Mesodermal cell (in vitro differentiated cells): Measurements from ENCODE around the gene KNDC1.

Source experiments
- H3K27ac ChIP-seq: 2 replicates; pipeline ENCODE4 v1.7.0; 2013; ENCODE audit warnings: mild to moderate bottlenecking, low read depth, low read length, moderate library complexity; ENCODE audit not compliant: severe bottlenecking
- H3K36me3 ChIP-seq: 2 replicates; pipeline ENCODE4 v1.7.1; 2013; ENCODE audit warnings: mild to moderate bottlenecking, low read length, moderate library complexity; ENCODE audit not compliant: control insufficient read depth, insufficient read depth
- H3K4me1 ChIP-seq: one replicate; pipeline ENCODE4 v1.7.1; 2013; ENCODE audit warnings: mild to moderate bottlenecking, low read length; ENCODE audit not compliant: insufficient read depth, control insufficient read depth, poor library complexity, severe bottlenecking
- H3K4me3 ChIP-seq: 2 replicates; pipeline ENCODE4 v1.7.0; 2013; ENCODE audit warnings: low read length, control low read depth, mild to moderate bottlenecking; ENCODE audit not compliant: insufficient read depth, poor library complexity, severe bottlenecking; ENCODE audit errors: extremely low read depth
- H3K9me3 ChIP-seq: 2 replicates; pipeline ENCODE4 v1.7.1; 2013; ENCODE audit warnings: mild to moderate bottlenecking, low read length, moderate library complexity; ENCODE audit not compliant: control insufficient read depth
- WGBS, 2 experiments: methylation state at CpG; one replicate each; pipeline ENCODE4 v1.1.5; 2013; ENCODE audit warnings: missing lambda C conversion rate in 2 of 2; ENCODE audit not compliant: insufficient coverage in 2 of 2; 5-methylcytosine and 5-hydroxymethylcytosine counted together

The KNDC1 gene

DNA sequence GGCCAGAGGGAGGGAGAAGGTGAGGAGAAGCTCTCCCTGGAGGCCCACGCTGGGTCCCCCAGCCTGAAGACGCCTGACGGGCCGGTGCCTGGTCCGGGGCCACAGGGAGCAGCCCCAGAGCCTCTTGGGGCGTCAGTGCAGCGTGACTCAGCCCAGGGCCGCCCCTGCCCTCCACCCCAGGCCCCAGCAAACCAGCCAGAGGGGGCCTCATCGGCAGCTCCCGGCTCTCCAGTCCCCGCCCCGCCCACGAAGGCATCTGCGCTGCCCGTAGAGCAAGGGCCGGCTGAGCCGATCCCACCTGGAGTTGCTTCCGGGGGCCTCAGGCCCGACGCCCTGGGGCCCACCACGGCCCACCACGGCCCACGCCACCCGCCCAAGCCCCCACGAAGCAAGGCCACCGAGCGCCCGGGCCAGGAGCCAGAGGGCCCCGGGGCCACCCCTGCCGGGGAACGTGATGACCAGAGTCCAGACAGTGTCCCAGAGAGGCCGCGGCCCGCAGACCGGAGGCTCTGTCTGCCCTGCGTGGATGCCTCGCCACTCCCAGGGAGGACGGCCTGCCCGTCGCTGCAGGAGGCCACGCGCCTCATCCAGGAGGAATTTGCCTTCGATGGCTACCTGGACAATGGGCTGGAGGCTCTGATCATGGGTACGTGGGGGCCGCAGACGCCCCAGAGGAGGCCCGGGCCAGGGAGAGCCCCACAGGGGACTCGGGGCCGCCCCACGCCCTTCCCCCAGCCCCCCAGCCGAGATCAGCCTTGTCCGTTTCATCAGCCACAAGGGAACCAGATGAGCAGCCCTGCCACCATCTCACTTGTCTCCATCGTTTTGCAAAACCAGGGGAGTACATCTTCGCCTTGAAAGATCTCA lies 38.8 kb downstream of the KNDC1 start:
- no peaks in the 10 kb centered on the region for H3K36me3 ChIP-seq
- H3K27ac ChIP-seq: no peak overlapping the region
- no peaks in the 10 kb centered on the region for H3K4me1 ChIP-seq
- H3K9me3 ChIP-seq: no peaks in the 10 kb centered on the region
- no peak overlapping the region for H3K4me3 ChIP-seq
- 94 to 95% methylated on average over 43 to 53 of the region's 54 CpGs for WGBS, 2 experiments

DNA sequence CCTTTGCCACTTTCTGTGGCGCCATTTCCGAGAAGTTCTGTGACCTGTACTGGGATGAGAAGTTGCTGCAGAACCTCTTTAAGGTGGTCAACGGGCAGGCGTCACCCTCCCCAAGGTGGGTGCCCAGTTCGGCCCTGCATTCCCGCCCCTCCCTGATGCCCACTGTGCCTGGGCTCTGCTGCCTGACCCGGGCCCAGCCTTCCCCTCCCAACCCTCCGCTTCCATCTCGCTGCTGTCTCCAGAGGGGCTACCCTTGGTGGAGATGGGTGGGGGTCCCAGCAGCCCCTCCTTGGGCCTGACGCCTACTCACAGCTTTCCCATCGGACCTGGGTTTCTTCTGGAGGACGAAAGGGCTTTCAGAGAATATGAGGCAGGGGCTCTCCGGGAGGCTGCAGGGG lies 39.5 kb downstream of the KNDC1 start:
- 77 to 96% methylated on average over 8 to 9 of the region's 13 CpGs for WGBS, 2 experiments
- H3K36me3 ChIP-seq: no peaks in the 10 kb centered on the region
- H3K4me1 ChIP-seq: no peaks in the 10 kb centered on the region
- no peaks in the 10 kb centered on the region for H3K9me3 ChIP-seq
- H3K27ac ChIP-seq: no peak overlapping the region
- H3K4me3 ChIP-seq: no peak overlapping the region

DNA sequence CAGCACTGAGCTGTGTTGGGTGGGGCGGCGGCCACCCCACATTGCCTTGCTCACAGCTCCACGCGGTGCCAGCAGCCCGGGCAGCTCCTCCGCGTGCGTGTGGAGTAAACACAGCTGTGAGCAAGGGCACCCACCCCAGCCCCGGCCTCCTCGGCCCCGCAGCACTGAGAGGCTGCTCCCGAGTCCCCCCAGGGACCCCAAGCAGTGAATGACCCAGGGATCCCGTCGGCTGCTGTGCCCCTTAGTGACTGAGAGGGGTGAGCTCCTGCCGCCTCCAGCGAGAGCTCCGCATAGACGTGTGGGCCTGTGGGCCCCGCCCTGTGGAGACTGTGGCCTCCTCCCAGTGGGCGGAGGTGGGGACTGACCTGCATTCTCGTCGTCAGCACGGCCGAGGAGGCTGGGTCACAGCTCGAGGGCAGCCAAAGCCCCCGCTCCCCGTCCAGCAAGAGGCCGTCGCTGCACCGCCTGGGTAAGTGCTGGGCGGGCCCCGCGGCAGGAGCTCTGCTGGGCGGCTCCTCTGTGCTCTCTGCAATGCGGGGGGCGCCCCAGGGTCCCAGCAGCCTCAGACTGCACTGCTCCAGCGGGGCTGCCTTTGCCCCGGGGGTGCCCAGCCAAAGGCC lies 40.1 kb downstream of the KNDC1 start:
- Histone ChIP-seq H3K36me3 (no peaks in the 10 kb centered on the region), H3K4me1 (no peaks in the 10 kb centered on the region), H3K4me3 (no peak overlapping the region), H3K9me3 (no peaks in the 10 kb centered on the region), H3K27ac (no peak overlapping the region)
- 72 to 73% methylated on average over 34 to 36 of the region's 38 CpGs for WGBS, 2 experiments

DNA sequence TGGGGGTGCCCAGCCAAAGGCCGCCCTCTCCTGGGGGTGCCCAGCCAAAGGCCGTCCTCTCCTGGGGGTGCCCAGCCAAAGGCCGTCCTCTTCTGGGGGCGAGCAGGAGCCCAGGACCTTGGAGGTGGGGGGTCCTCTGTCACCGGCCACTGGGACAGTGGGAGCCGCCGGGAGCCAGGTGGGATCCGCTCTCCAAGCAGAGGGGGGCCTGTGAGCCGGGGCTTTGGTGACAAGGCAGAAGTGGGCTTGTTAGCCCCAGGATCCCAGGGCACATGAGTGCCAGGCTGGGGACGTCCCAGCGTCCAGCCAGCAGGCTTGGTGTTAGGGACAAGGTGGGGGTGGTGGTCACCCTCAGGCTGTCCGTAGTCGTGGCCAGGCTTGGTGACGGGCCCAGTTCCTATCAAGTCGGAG lies 40.6 kb downstream of the KNDC1 start:
- Histone ChIP-seq H3K4me1 (no peaks in the 10 kb centered on the region), H3K4me3 (no peak overlapping the region)
- WGBS, 2 experiments: 96 to 97% methylated on average over 13 to 14 of the region's 15 CpGs

DNA sequence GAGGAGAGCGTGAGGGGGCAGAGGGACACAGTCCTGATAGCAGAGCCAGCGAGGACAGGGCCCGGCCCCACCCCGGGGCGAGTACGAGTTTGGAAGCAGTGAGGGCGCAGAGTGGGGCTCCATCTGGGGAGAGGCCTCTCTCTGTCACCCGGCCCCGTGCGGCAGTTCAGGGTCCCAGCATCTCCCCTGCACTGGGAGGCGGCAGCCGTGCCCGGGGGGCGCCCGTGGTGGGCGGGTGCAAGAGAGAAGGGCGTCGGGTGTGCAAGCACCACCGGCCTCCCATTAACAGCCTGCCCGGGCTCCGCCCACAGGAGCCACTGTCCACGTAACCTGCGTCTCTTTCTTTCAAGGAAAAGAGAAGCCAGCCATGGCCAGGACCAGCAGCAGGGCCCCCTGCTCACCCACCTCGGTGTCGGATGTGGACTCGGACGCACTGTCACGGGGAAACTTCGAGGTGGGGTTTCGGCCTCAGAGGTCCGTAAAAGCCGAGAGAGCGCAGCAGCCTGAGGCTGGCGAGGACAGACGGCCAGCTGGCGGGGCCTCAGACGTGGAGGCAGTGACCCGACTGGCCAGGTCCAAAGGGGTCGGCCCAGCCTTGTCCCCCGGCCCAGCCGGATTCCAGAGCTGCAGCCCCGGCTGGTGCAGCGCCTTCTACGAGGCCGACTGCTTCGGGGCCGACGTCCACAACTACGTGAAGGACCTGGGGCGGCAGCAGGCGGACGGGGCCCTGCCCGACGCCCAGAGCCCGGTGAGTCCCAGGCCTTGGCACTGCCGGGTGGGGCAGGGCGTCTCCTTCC lies 41.3 kb downstream of the KNDC1 start:
- no peak overlapping the region for H3K4me3 ChIP-seq
- WGBS, 2 experiments: 93 to 96% methylated on average over 46 to 49 of the region's 57 CpGs
- no peaks in the 10 kb centered on the region for H3K9me3 ChIP-seq
- H3K4me1 ChIP-seq: no peaks in the 10 kb centered on the region
- no peak overlapping the region for H3K27ac ChIP-seq
- H3K36me3 ChIP-seq: no peaks in the 10 kb centered on the region

More for the DNA sequence above, 40.6 kb downstream of the KNDC1 start:
- Histone ChIP-seq H3K27ac (no peak overlapping the region), H3K9me3 (no peaks in the 10 kb centered on the region), H3K36me3 (no peaks in the 10 kb centered on the region)

DNA sequence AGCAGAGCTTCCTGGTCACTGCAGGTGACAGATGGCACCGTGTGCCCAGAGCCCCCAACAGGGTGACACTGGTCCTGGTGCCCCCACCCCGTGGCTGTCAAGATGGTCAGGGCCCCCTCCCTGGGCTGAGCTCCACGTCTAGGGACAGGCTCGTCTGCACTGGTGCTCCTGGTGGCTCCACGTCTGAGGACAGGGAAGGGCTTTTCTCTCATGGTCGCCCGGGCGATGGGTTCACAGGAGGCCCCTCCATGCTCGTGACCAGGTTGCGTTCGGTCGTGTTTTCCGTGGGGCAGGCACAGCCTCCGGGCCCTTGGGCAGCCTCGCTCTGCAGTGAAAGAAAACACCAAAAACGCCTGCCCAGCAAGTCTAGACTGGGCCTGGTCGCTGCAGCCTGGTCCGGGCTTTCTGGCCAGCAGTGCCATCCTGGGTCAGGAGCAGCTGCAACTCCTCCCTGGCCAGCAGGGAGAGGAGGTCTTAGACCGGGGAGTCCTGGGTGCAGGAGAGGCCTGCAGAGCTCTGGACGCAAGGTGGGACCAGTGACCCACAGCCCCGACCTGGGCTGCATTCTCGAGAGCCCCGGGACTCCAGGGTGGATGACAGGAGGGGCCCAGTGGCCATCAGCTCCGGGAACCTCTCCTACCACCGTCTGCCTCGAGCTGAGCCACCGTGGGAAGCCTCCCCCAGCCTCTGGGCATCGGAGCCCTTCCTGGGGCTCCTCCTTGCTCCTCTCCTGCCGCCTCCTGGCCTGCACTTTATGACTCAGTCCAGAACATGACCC lies 42.1 kb downstream of the KNDC1 start:
- no peak overlapping the region for H3K4me3 ChIP-seq
- 85 to 87% methylated on average over 26 to 27 of the region's 29 CpGs for WGBS, 2 experiments
- H3K36me3 ChIP-seq: no peaks in the 10 kb centered on the region
- H3K9me3 ChIP-seq: no peaks in the 10 kb centered on the region
- H3K4me1 ChIP-seq: no peaks in the 10 kb centered on the region
- no peak overlapping the region for H3K27ac ChIP-seq

DNA sequence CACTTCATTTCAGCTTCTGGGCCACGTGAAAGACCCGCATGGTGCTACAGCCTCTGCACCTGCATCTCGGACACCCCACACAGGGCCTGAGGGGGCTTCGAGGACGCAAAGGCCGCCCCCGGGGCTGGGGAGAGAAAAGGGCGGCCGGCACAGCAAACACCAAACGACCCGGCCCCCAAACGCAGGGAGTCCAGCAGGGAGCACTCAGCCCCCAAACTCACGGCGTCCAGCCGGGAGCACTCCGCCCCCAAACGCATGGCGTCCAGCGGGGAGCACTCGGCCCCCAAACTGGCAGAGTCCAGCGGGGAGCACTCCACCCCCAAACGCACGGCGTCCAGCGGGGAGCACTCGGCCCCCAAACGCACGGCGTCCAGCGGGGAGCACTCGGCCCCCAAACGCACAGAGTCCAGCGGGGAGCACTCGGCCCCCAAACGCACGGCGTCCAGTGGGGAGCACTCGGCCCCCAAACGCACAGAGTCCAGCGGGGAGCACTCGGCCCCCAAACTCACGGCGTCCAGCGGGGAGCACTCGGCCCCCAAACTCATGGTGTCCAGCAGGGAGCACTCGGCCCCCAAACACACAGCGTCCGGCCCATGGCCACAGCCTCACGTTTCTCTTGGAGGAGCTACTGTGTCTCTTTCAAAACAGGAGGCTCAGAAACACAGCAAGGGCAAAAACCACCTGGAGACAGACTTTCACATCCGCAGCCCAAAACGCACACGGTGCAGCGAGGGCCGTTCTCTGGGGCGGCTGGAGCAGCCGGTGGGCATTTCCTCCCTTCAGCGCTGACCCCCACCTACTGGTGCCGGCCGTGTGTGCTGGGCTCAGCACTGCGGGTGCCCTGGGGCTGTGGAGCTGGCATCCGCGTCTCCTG lies 43.0 kb downstream of the KNDC1 start:
- no peaks in the 10 kb centered on the region for H3K36me3 ChIP-seq
- H3K9me3 ChIP-seq: no peaks in the 10 kb centered on the region
- no peaks in the 10 kb centered on the region for H3K4me1 ChIP-seq
- no peak overlapping the region for H3K27ac ChIP-seq
- no peak overlapping the region for H3K4me3 ChIP-seq
- WGBS, 2 experiments: 89 to 96% methylated on average over 46 to 50 of the region's 62 CpGs

DNA sequence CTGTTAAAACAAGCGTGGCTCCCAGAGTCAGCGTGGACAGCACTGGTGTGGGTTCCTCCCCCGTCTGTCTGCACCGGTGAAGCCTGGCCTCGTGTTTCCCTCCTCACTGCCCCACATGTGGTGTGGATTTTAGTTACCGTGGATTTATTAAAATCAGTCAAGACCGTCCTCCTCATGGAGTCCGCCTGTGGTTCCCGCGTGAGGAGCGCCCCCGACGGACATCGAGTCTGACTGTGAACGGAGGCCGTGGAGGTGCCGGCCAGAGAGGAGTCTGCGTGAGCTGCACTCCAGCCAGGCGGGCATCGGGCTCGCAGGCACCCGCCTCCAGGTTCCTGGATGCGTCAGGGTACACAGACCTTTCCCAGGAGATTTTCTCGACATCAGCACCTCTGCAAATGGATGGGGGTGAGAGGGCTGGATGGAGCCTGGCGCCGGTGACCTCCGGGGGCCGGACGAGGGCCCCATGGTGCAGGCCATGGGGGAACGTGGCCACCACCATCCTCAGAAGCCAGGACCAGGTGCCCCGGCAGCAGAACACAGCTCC lies 43.7 kb downstream of the KNDC1 start:
- Histone ChIP-seq H3K4me1 (no peaks in the 10 kb centered on the region), H3K27ac (no peak overlapping the region), H3K9me3 (no peaks in the 10 kb centered on the region), H3K36me3 (no peaks in the 10 kb centered on the region), H3K4me3 (no peak overlapping the region)
- 87 to 88% methylated on average over 29 to 30 of the region's 31 CpGs for WGBS, 2 experiments

DNA sequence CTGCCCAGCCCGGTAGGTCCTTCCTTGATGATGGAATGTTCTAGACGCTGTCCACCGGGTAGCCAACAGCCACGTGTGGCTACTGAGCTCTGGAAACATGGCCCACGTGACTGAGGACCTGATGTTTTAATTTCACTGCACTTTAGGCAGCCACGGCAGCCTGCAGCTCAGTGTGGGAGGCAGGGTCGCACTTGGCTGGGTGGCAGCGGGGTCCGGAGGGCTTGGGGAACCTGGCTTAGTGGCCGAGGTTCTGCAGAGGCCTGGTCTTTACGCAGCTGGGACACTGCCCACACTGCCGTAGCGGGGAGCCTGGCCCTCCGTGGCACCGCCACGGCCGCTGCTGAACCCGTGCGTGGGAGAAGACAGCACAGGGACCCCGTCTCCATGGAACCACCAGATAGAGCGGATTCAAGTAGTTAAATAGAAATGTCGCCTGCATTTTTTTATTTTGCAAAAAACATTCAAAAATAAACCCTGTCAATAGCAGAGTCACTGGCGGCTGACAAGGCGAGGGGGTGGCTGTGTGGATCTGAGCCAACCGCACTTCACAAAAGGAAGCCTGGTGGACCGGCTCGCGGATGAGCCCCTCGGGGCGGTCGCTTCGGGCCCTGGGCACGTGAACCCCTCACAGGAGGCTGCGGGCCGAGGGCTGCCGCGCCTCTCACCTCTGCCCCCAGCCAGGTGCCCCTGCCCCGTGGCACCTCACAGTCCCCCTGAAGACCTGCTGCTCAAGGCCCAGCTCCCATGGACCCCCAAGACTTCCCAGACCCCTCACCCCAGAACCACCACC lies 44.4 kb downstream of the KNDC1 start:
- WGBS, 2 experiments: 93 to 96% methylated on average over 31 to 34 of the region's 38 CpGs
- H3K27ac ChIP-seq: no peak overlapping the region
- H3K9me3 ChIP-seq: no peaks in the 10 kb centered on the region
- H3K36me3 ChIP-seq: no peaks in the 10 kb centered on the region
- H3K4me1 ChIP-seq: no peaks in the 10 kb centered on the region
- H3K4me3 ChIP-seq: no peak overlapping the region
